GM23338 (cell line): ENCODE data around the gene RCVRN.

Experiments used
- CTCF ChIP-seq, 2 experiments: fragments of 200-600 bp in 1 of 2; sonication (generic) in 1 of 2; conservative IDR thresholded peaks; 2 replicates each; pipeline versions ENCODE4 v1.5.1 to v1.6.1; 2016 to 2017; ENCODE audit warnings: antibody characterized with exemption in 2 of 2, low read depth in 2 of 2, mild to moderate bottlenecking in 2 of 2, moderate library complexity in 1 of 2
- EZH2 ChIP-seq: fragments of 200-600 bp; sonication (generic); IDR thresholded peaks from one replicate; pipeline ENCODE4 v1.8.0; 2017; ENCODE audit warnings: antibody characterized with exemption, mild to moderate bottlenecking, low read depth; ENCODE audit not compliant: unreplicated experiment
- EZH2phosphoT487 ChIP-seq: fragments of 200-600 bp; sonication (generic); IDR thresholded peaks from one replicate; pipeline ENCODE4 v1.8.1; 2018; ENCODE audit warnings: antibody characterized with exemption; ENCODE audit not compliant: unreplicated experiment
- POLR2AphosphoS5 ChIP-seq: IDR thresholded peaks from 2 replicates; pipeline ENCODE4 v1.6.1; 2016; ENCODE audit warnings: antibody characterized with exemption, low read depth
- ZNF114 ChIP-seq: fragments of 250-450 bp; sonication (Bioruptor Pico); IDR thresholded peaks from 2 replicates; pipeline ENCODE4 v1.5.0; 2020; ENCODE audit warnings: mild to moderate bottlenecking, moderate library complexity
- TF ChIP-seq, protein P1 (sequence below): IDR thresholded peaks from one replicate; pipeline ENCODE4 v1.6.1; 2018; ENCODE audit warnings: antibody characterized with exemption; ENCODE audit not compliant: unreplicated experiment
- TF ChIP-seq, protein P2 (sequence below): fragments of 250-450 bp; sonication (Bioruptor Pico); IDR thresholded peaks from 2 replicates; pipeline ENCODE4 v1.5.0; 2020; ENCODE audit warnings: mild to moderate bottlenecking, moderate library complexity
- TF ChIP-seq, protein P3 (sequence below): IDR thresholded peaks from 2 replicates; pipeline ENCODE4 v1.6.1; 2016; ENCODE audit warnings: antibody characterized with exemption

GRCh38 chr17:9918352-9918751 lies 13.3 kb upstream of the RCVRN start:
- TF ChIP-seq EZH2phosphoT487 = no peak
- TF ChIP-seq, protein P1, sequence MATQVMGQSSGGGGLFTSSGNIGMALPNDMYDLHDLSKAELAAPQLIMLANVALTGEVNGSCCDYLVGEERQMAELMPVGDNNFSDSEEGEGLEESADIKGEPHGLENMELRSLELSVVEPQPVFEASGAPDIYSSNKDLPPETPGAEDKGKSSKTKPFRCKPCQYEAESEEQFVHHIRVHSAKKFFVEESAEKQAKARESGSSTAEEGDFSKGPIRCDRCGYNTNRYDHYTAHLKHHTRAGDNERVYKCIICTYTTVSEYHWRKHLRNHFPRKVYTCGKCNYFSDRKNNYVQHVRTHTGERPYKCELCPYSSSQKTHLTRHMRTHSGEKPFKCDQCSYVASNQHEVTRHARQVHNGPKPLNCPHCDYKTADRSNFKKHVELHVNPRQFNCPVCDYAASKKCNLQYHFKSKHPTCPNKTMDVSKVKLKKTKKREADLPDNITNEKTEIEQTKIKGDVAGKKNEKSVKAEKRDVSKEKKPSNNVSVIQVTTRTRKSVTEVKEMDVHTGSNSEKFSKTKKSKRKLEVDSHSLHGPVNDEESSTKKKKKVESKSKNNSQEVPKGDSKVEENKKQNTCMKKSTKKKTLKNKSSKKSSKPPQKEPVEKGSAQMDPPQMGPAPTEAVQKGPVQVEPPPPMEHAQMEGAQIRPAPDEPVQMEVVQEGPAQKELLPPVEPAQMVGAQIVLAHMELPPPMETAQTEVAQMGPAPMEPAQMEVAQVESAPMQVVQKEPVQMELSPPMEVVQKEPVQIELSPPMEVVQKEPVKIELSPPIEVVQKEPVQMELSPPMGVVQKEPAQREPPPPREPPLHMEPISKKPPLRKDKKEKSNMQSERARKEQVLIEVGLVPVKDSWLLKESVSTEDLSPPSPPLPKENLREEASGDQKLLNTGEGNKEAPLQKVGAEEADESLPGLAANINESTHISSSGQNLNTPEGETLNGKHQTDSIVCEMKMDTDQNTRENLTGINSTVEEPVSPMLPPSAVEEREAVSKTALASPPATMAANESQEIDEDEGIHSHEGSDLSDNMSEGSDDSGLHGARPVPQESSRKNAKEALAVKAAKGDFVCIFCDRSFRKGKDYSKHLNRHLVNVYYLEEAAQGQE = no peak
- TF ChIP-seq CTCF (conservative IDR thresholded peaks at IDR 0.05; ENCODE audit: low read depth in 2 of 2) = no peak
- no peak for TF ChIP-seq POLR2AphosphoS5
- TF ChIP-seq EZH2 = no peak
- no peak for TF ChIP-seq ZNF114 (CRISPR knock-in tag)
- TF ChIP-seq, protein P2, sequence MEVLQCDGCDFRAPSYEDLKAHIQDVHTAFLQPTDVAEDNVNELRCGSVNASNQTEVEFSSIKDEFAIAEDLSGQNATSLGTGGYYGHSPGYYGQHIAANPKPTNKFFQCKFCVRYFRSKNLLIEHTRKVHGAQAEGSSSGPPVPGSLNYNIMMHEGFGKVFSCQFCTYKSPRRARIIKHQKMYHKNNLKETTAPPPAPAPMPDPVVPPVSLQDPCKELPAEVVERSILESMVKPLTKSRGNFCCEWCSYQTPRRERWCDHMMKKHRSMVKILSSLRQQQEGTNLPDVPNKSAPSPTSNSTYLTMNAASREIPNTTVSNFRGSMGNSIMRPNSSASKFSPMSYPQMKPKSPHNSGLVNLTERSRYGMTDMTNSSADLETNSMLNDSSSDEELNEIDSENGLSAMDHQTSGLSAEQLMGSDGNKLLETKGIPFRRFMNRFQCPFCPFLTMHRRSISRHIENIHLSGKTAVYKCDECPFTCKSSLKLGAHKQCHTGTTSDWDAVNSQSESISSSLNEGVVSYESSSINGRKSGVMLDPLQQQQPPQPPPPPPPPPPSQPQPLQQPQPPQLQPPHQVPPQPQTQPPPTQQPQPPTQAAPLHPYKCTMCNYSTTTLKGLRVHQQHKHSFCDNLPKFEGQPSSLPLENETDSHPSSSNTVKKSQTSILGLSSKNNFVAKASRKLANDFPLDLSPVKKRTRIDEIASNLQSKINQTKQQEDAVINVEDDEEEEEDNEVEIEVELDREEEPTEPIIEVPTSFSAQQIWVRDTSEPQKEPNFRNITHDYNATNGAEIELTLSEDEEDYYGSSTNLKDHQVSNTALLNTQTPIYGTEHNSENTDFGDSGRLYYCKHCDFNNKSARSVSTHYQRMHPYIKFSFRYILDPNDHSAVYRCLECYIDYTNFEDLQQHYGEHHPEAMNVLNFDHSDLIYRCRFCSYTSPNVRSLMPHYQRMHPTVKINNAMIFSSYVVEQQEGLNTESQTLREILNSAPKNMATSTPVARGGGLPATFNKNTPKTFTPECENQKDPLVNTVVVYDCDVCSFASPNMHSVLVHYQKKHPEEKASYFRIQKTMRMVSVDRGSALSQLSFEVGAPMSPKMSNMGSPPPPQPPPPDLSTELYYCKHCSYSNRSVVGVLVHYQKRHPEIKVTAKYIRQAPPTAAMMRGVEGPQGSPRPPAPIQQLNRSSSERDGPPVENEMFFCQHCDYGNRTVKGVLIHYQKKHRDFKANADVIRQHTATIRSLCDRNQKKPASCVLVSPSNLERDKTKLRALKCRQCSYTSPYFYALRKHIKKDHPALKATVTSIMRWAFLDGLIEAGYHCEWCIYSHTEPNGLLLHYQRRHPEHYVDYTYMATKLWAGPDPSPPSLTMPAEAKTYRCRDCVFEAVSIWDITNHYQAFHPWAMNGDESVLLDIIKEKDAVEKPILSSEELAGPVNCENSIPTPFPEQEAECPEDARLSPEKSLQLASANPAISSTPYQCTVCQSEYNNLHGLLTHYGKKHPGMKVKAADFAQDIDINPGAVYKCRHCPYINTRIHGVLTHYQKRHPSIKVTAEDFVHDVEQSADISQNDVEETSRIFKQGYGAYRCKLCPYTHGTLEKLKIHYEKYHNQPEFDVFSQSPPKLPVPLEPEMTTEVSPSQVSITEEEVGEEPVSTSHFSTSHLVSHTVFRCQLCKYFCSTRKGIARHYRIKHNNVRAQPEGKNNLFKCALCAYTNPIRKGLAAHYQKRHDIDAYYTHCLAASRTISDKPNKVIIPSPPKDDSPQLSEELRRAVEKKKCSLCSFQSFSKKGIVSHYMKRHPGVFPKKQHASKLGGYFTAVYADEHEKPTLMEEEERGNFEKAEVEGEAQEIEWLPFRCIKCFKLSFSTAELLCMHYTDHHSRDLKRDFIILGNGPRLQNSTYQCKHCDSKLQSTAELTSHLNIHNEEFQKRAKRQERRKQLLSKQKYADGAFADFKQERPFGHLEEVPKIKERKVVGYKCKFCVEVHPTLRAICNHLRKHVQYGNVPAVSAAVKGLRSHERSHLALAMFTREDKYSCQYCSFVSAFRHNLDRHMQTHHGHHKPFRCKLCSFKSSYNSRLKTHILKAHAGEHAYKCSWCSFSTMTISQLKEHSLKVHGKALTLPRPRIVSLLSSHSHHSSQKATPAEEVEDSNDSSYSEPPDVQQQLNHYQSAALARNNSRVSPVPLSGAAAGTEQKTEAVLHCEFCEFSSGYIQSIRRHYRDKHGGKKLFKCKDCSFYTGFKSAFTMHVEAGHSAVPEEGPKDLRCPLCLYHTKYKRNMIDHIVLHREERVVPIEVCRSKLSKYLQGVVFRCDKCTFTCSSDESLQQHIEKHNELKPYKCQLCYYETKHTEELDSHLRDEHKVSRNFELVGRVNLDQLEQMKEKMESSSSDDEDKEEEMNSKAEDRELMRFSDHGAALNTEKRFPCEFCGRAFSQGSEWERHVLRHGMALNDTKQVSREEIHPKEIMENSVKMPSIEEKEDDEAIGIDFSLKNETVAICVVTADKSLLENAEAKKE (CRISPR knock-in tag) = no peak
- TF ChIP-seq, protein P3, sequence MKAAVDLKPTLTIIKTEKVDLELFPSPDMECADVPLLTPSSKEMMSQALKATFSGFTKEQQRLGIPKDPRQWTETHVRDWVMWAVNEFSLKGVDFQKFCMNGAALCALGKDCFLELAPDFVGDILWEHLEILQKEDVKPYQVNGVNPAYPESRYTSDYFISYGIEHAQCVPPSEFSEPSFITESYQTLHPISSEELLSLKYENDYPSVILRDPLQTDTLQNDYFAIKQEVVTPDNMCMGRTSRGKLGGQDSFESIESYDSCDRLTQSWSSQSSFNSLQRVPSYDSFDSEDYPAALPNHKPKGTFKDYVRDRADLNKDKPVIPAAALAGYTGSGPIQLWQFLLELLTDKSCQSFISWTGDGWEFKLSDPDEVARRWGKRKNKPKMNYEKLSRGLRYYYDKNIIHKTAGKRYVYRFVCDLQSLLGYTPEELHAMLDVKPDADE = no peak
